ENCODE results near the gene HOXD3. TPM values are rescaled to one million over a fixed set of nuclear protein-coding genes. Genes with fewer than 3 reads are reported as not detected.
A peak's percentile ranks its signal among the peaks of the same experiment; 100 is the strongest.

Gene HOXD3
- total RNA-seq, 4 donors from 2014 or later, result 1.8 to 2.7 (median 2.2) TPM

DNA sequence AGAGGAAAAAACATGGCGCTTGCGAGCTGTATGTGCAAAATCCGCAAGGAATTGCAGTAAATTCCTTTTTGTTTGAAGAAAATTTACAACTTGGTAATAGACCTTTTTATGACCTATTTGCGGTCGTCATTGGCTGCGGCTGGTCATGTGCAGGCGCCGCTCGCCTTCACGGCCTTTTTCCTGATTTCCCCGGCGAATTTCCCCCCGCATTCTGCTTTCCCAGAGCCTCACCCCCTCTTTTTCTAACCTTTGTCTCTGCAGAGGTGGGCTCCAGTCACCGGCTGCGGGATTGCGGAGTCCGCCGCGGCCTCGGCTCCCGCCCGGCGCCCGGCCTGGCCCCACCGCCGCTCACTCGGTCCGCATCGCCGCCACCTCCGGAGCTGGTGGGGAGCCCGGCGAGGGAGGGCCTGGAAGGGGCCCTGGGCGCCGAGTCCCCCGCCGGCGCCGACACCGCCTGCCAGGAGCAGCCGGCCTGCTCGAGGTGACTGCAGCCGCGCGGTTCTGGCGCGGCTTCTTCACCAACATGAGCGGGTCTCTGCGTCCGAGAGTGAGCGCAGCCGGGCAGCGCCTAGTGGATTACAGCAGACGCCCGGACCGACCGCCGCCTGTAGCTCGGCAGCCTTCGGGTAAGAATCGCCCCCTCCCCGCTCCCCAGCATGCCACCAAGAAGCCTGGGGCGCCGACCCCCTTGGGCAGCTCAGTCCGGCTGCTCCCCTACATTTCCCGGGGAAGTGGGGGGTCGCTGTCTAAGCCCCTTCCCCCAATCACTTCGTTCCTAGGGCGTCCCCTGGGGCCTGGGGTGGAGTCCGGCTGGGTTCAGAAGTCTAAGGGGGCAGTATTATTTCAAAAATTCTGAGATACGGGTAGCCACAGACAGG is 20.5 kb upstream of the HOXD3 start:
- H3K27me3 ChIP-seq, result peaks cover 100% of the 10 kb centered on the region
- peak overlapping the region in 3 of 4 donors; percentile 63 to 76 (median 75) for H3K27ac ChIP-seq
- peaks cover 0 to 39% (median 15%) of the 10 kb centered on the region in 3 donors for H3K4me1 ChIP-seq
- TF ChIP-seq POLR2A (IDR thresholded peaks at IDR 0.05), result no peak
- TF ChIP-seq EP300 (IDR thresholded peaks at IDR 0.05), result no peak
- TF ChIP-seq POLR2AphosphoS5 (IDR thresholded peaks at IDR 0.05), result no peak
- TF ChIP-seq, protein P1, sequence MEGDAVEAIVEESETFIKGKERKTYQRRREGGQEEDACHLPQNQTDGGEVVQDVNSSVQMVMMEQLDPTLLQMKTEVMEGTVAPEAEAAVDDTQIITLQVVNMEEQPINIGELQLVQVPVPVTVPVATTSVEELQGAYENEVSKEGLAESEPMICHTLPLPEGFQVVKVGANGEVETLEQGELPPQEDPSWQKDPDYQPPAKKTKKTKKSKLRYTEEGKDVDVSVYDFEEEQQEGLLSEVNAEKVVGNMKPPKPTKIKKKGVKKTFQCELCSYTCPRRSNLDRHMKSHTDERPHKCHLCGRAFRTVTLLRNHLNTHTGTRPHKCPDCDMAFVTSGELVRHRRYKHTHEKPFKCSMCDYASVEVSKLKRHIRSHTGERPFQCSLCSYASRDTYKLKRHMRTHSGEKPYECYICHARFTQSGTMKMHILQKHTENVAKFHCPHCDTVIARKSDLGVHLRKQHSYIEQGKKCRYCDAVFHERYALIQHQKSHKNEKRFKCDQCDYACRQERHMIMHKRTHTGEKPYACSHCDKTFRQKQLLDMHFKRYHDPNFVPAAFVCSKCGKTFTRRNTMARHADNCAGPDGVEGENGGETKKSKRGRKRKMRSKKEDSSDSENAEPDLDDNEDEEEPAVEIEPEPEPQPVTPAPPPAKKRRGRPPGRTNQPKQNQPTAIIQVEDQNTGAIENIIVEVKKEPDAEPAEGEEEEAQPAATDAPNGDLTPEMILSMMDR (IDR thresholded peaks at IDR 0.05), result no peak
- WGBS, 2 donors (ENCODE audit: low coverage in 1 of 2), result 2 to 4% methylated on average over 3 to 12 of the region's 71 CpGs
- no peaks in the 10 kb centered on the region for H3K36me3 ChIP-seq
- H3K4me3 ChIP-seq, result peak overlapping the region; percentile 10 to 50
- H3K9me3 ChIP-seq, result no peaks in the 10 kb centered on the region
- ATAC-seq, result peak; percentile 26

DNA sequence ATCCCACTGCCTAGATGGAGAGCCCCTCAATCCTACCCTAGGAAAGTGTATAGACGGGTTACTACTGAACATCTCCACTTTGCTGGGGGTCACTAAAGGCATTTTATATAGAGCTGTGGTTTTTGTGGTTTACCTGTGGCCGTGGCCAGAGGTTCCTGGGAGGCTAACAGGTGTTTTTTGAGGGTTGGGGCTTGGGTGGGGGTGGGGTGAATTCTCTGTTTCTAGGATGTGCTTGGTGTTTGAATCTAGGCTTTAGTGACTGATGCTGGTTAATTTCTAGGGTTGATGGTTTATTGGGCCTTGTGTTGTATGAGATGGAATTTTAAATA is 19.9 kb upstream of the HOXD3 start:
- 0% methylated on average over 1 of the region's 2 CpGs; no CpG with 5 or more reads in 1 of the 2 donors for WGBS, 2 donors (ENCODE audit: low coverage in 1 of 2)
- ATAC-seq, result no peak
- Histone ChIP-seq H3K36me3 (no peaks in the 10 kb centered on the region), H3K9me3 (no peaks in the 10 kb centered on the region), H3K4me3 (peak overlapping the region in 1 of 2 donors; percentile 50), H3K27ac (peak overlapping the region in 3 of 4 donors; percentile 63 to 76 (median 75)), H3K27me3 (peaks cover 100% of the 10 kb centered on the region), H3K4me1 (peaks cover 0 to 38% (median 15%) of the 10 kb centered on the region in 3 donors)
- TF ChIP-seq EP300 (IDR thresholded peaks at IDR 0.05), result no peak
- TF ChIP-seq POLR2AphosphoS5 (IDR thresholded peaks at IDR 0.05), result no peak
- no peak for TF ChIP-seq POLR2A (IDR thresholded peaks at IDR 0.05)
- TF ChIP-seq, protein P1 (IDR thresholded peaks at IDR 0.05), result no peak

DNA sequence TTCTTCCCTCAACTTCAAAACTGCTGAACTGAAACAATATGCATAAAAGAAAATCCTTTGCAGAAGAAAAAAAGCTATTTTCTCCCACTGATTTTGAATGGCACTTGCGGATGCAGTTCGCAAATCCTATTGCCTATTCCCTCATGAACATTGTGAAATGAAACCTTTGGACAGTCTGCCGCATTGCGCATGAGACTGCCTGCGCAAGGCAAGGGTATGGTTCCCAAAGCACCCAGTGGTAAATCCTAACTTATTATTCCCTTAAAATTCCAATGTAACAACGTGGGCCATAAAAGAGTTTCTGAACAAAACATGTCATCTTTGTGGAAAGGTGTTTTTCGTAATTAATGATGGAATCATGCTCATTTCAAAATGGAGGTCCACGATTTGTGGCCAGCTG is 19.2 kb upstream of the HOXD3 start:
- Histone ChIP-seq H3K27ac (peak overlapping the region in 1 of 4 donors; percentile 59), H3K4me1 (peaks cover 0 to 35% (median 15%) of the 10 kb centered on the region in 3 donors), H3K4me3 (peak overlapping the region in 1 of 2 donors; percentile 52), H3K36me3 (no peaks in the 10 kb centered on the region), H3K27me3 (peaks cover 100% of the 10 kb centered on the region), H3K9me3 (no peaks in the 10 kb centered on the region)
- TF ChIP-seq POLR2A (IDR thresholded peaks at IDR 0.05) (no peak), POLR2AphosphoS5 (IDR thresholded peaks at IDR 0.05) (no peak)
- 37 to 38% methylated on average over 6 to 8 of the region's 8 CpGs for WGBS, 2 donors (ENCODE audit: low coverage in 1 of 2)
- ATAC-seq, result no peak

DNA sequence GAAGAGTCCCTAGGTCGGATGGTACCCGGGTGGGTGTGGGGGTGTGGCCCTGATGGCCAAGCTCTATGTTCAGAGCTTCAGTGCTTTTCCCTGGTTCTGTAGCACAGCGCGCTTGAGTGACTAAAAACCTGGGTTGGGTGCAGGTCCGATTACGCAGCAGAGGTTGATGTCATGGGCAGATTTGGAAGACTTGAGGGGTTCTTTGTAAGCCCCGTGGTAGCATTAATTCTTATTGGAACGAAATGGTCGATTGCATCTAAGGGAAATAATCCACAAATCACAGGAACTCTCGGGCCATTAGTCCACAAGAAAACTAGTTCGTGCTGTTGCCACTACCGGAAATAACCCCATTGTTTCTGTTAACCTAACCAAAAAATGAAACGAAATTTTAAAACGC is 18.6 kb upstream of the HOXD3 start:
- peaks cover 100% of the 10 kb centered on the region for H3K27me3 ChIP-seq
- H3K36me3 ChIP-seq, result no peaks in the 10 kb centered on the region
- no peak for ATAC-seq
- H3K9me3 ChIP-seq, result no peaks in the 10 kb centered on the region
- H3K27ac ChIP-seq, result peak overlapping the region in 3 of 4 donors; percentile 50 to 59 (median 59)
- 11 to 22% methylated on average over 6 to 13 of the region's 14 CpGs for WGBS, 2 donors (ENCODE audit: low coverage in 1 of 2)
- H3K4me3 ChIP-seq, result peak overlapping the region in 1 of 2 donors; percentile 52
- peaks cover 0 to 35% (median 15%) of the 10 kb centered on the region in 3 donors for H3K4me1 ChIP-seq
- TF ChIP-seq, protein P1 (IDR thresholded peaks at IDR 0.05), result no peak
- TF ChIP-seq POLR2A (IDR thresholded peaks at IDR 0.05) (no peak), POLR2AphosphoS5 (IDR thresholded peaks at IDR 0.05) (no peak), EP300 (IDR thresholded peaks at IDR 0.05) (no peak)

- Histone ChIP-seq H3K4me1 (peaks cover 0 to 35% (median 15%) of the 10 kb centered on the region in 3 donors), H3K9me3 (no peaks in the 10 kb centered on the region), H3K4me3 (peak overlapping the region in 1 of 2 donors; percentile 52), H3K27ac (peak overlapping the region in 3 of 4 donors; percentile 50 to 59 (median 59)), H3K27me3 (peaks cover 98% of the 10 kb centered on the region), H3K36me3 (no peaks in the 10 kb centered on the region)
- 15 to 24% methylated on average over 8 to 26 of the region's 28 CpGs for WGBS, 2 donors (ENCODE audit: low coverage in 1 of 2)
- no peak for ATAC-seq
- no peak for TF ChIP-seq EP300 (IDR thresholded peaks at IDR 0.05)
- TF ChIP-seq, protein P1 (IDR thresholded peaks at IDR 0.05), result no peak
- TF ChIP-seq POLR2AphosphoS5 (IDR thresholded peaks at IDR 0.05), result no peak
- TF ChIP-seq POLR2A (IDR thresholded peaks at IDR 0.05), result no peak
Observed at GRCh38 chr2:176138923-176139660, 18.0 kb upstream of the HOXD3 start.

Data from gastroesophageal sphincter (tissue), 4 donors.